Fibroblast of peridontal ligament (primary cell): ENCODE measurements around the gene AMN.

Source experiments
- DNase-seq: peaks from one replicate; pipeline ENCODE4 v3.0.0-alpha.2; 2010; ENCODE audit errors: extremely low read depth

AMN gene

DNA sequence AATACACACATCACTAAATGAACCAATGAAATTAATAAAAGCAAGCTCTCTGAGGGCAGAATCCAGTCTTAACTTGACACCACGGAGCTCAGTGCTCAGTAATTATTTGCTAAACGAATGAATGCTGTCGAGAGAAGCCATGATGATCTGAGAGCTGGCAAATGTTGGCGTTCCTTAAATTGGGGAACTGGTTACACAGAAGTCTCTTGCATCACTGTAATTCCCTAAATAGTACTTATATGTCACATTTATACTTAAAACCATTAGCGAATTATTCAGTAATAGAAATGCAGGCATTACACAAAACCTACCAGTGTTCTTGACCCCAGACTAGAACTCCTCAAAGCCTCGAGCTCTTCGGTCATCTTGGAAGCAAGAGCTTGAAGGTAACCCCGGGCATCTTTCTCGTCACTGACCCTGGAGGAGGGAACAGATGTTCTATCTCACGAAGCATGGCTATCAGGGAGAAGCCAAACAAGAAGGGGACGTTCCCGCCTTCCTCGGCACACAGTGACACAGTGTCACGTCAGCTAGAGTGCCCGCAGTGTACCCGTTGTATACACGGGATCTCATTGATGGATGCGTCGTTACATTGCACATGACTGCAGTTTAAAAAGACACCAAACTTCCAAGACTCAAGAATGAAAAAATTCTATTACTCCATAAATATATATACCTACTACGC lies 43.6 kb downstream of the AMN start:
- DNase-seq = no peak

DNA sequence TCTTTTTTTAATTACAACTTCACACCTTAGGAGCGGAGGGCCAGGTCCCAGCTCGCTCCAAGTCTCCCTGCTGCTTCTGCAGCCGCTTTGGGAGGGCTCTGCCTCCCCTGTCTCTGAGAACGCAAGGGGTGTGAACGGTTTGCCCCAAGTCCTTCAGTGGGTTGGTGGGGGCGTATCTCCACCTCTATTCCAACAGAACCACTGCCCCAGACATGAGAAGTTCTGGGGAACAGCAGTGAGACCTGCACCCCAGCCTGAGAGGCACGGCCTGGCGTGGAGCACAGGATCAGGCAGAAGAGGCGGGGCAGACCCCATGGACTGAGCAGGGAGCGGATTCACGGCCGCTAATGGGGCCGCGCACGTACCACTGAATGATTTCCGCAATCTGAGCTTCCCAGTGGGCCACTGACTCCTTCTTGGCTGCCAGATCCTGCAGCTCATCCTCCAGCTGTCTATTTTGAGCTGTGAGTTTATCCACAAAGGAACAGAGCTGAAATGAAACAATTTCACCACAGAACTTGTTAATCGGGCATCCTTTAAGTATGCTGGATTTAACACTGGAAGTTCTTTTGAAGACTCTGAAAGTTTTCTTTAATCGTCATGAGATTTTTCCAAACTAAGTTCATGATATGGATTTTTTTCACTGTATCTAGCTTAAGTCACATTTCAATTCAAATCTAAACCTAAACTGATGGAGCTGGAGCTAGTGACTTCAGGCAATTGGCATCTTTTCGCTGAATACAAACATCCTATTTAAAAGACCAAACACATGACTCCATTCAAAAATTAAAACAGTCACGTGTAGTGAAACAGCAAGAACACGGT lies 44.4 kb downstream of the AMN start:
- no peak for DNase-seq

DNA sequence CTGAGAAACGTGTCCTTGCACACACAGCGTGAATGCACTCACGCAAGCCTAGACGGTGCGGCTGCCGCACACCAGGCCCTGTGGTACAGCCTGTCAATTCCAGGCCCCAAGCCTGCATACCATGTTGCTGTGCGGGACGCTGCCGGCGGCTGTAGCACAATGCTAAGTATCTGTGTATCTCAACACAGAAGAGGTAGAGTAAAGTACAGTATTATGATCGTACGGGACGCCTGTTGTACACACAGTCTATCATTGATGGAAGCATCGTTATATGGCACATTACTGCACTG lies 45.0 kb downstream of the AMN start:
- no peak for DNase-seq

DNA sequence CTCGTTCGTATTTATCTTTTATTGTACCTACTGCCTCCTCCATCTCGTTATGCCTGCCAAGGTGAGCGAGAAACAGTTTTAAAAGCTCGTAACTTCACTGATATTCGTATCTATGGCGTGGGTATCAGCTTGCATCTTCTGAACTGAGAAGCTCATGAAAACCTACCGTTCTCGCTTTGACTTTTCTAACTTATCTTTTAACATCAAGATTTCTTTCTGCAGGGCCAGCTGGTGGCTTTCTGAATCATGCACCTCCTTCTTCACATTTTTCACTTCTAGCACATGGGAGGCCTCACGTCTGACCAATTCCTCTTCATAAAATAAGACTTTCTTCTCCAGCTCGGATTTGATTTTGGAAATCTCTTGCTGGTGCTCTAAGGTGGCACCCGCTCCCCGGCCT lies 45.8 kb downstream of the AMN start:
- DNase-seq = no peak

DNA sequence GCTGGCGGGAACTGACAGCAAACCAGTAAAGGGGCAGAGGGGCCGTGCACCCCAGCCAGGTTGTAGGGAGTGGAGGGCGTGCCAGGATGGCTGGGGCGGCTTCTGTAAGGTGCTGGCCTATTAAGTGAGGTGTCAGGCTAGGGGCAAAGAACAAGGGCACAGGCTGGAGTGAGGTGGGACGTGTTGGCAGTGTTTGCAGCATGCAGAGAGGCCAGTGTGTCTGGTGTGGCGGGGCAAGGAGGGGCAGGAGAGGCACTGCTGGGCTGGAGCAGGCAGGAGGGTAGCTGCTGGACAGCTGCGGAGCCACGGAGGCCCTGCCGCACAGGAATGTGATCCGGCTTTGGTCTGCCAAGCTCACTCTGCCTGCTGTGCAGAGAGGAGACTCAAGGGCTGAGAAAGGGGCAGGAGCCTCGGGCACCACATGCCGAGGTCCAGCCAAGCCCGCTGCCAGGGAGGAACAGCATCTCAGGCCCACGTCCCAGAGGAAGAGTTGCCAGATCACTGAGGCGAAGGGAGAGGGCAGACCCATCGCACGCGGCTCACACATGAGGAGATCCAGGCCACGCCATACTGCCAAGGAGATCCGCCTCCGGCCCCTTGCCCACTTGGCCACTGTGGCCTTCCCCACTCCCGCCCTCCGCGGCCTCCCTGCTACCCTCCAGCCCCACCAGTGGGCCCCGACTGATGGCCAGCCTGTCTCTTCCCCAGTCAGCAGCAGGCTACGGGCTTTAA lies 46.8 kb downstream of the AMN start:
- no peak for DNase-seq

DNA sequence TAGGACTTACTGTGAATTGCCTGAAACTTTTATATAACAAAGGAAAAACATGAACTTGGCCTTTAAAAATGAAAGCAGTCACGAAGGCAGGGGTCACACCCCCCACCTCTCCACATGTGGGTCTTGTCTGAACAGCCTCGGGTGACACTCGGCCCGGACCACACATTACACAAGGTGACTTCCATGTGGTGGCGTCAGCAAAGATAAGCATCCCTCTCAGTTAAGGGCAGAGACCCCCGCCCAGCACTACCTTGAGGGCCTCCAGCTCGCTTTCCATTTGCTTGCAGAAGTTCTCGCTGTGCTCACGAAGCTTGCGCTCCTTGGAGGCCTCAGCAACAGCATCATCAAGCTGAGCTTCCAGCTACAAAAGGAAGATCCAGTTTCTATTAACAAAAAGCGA lies 47.4 kb downstream of the AMN start:
- no peak for DNase-seq

DNA sequence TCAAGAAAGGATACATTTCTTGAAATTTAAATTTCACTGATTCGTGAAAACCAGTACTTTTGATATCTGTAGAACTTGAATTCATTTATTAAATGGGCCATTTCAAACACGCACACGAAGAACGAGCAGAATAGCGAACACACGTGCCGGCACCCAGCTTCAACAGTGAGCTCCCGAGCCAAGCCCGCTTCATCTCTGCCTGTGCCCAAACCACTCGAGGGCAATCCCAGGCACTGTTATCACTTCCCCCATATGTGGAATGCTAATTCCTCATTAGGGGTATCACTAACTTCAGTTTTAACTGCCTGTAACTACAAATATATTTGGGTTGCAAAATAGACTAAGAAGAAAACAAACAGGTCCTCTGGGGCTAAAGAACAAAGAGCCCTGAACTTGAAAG lies 48.0 kb downstream of the AMN start:
- no peak for DNase-seq

DNA sequence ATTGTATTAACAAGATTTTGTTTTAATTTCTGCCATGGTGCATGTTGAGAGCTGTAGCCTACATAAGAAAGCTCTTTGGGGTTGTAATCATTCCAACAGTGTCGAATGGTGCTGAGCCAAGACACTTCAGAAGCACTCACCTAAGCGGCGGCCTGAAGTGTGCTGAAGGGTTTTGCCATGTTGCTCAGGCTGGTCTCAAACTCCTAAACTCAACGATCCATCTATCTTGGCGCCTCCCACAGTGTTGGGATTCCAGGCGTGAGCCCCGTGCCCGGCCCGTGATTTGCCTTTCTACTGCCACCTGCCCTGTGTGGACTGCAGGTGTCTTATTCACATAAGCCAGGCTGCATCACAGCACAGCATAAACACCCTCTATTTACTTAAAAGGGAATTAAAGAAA lies 48.9 kb downstream of the AMN start:
- DNase-seq = no peak

DNA sequence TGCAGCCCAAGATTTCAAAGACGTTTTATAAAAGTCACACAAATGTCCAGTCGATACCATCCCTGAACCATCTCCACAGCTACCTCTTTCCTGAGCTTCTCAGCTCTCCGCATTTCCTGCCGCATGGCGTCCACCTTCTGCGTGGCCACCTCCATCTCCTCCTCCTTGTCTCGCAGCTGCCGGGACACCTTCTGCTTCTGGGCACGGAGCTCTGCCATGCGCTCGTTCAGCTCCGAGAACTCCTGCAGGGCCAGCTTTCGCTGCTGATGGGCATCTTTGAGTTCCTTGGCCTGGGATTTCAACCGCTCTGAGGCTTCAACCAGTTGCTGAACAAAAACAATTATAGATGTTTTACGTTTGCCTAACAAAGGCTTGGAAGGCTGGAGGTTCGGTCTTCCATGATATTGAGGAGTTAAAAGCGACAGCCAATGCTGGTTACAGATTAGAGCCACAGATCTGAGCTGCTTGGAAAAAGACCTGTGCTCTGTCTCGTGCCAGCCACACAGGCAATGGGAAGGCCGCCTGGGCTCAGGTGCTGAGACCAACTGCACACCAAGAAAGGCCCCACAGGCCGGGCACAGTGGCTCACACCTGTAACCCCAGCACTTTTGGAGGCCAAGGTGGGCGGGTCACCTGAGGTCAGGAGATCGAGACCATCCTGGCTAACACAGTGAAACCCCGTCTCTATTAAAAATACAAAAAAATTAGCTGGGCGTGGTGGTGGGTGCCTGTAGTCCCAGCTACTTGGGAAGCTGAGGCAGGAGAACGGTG lies 49.6 kb downstream of the AMN start:
- DNase-seq = no peak

DNA sequence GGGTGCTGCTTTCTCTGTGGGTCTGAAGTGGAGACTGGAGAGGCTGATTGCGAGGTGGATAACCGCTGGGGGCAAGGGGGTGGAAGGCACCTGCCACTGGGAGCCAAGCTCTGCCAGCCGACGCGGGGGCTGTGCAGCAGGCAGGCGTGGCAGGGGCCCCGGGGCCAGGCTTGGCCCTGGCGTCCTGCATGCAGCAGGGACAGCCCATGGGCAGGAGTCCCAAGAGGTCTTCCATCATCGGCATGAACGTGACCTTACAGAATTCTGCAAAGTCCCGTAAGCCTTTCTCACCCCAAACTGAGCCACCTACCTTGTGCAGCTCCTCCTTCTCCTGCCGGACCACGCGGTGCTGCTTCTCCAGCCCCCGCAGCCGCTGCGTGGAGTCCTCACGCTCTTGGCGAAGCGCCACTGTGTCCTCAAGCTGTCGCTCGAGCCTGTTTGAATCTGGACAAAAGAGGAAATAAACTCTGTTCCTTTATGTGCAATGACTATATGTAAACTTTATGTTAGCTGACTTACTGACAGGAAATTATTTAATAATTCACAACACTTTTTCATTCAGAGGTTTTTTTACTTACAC lies 51.3 kb downstream of the AMN start:
- no peak for DNase-seq

DNA sequence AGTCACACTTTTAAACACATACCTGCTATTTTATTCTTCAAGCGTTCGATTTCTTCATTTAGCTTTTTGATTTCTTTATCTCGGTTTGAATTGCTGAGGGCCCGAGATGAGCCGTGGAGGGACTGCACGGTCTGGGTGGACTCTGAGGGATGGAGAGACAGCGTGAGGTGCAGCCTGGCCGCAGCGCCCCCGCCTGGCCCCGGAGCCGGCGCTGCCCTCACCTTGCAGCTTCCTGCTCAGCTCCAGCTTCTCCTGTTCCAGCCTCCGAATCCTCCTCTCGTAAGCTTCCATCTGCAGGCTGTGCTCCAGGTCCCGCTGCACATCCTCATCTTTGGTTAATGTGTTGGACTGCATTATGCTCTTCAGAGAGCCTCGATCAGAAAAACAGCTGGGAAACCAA lies 53.2 kb downstream of the AMN start:
- DNase-seq = no peak

DNA sequence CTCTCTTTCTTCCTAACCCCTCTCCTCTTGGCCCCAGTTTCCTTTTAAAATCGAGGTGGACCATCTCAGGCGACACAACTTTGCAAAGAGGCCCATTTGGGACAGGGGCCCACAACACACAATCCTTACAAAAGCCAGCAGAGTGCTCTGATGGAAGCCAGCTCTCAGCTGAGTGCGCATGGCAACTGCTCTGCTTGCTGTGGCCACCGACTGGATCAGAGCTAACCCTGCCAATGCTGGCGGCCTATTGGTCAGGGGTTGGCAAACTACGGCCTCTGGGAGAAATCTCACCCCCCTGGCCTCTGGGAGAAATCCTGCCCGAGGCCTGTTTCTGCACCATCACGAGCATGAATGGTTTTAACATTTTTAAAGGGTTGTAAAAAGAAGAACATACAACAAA lies 55.0 kb downstream of the AMN start:
- DNase-seq = no peak

DNA sequence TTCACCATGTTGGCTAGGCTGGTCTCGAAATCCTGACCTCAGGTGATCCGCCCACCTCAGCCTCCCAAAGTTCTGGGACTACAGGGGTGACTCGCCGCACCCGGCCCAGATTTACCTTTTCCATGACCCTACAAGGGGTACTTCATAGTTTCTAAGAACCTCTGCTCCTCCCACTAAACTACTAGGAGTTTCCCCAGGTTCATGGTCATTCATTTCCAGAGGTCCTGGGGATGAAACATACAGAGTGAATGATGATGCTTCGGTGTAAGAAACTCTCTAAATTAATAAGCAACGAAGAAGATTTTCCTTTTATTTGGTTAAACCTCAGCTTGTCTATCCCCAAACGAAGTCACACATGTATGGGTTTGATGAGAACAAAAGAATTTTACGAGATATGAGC lies 56.9 kb downstream of the AMN start:
- DNase-seq = no peak

DNA sequence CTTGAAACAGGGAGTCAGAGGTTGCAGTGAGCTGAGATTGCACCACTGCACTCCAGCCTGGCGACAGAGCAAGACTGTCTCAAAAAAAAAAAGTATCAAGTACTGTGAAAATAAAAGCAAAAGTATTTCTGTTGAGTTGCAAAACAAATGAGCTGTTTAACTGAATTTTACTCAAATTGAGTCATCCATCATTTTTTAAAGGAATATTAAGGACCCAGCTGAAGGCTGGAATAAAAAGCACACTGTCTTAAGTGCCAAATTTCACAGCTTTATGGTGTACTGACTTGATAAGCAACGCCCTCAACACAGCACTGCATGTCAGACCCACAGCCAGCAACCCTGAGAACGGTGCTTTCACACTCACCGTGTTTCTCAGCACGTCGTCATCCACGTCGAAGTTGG lies 57.9 kb downstream of the AMN start:
- DNase-seq = peak; percentile 66
